HepG2 (cell line): Measurements from ENCODE around the gene PLK5. TPM values are rescaled to one million over a fixed set of nuclear protein-coding genes. Genes with fewer than 3 reads are reported as not detected.

Experiments
- EHMT2 ChIP-seq: fragments of 200-600 bp; sonication (generic); IDR thresholded peaks from 2 replicates; pipeline ENCODE4 v1.7.0; 2017; ENCODE audit warnings: antibody characterized with exemption, low read depth, low read length, borderline replicate concordance
- FOXO1 ChIP-seq: sonication (generic); formaldehyde crosslinking; IDR thresholded peaks from 2 replicates; pipeline ENCODE4 v1.4.0; 2020; ENCODE audit warnings: missing genetic modification reagents
- HNF4G ChIP-seq, 2 experiments: sonication (generic) in 1 of 2; formaldehyde crosslinking in 1 of 2; IDR thresholded peaks; 2 replicates each; pipeline versions ENCODE4 v1.4.0 to v1.6.1; 2011 to 2020; ENCODE audit warnings: borderline replicate concordance in 2 of 2, low read depth in 2 of 2, mild to moderate bottlenecking in 2 of 2, low read length in 1 of 2, missing genetic modification reagents in 1 of 2, moderate library complexity in 1 of 2
- KDM4B ChIP-seq: sonication (generic); formaldehyde crosslinking; IDR thresholded peaks from 2 replicates; pipeline ENCODE4 v1.4.0; 2020; ENCODE audit warnings: missing genetic modification reagents
- KDM5A ChIP-seq: fragments of 200-600 bp; sonication (generic); IDR thresholded peaks from 2 replicates; pipeline ENCODE4 v1.7.0; 2018; ENCODE audit warnings: antibody characterized with exemption, mild to moderate bottlenecking, low read length, borderline replicate concordance
- NCOA2 ChIP-seq: sonication (generic); formaldehyde crosslinking; IDR thresholded peaks from 2 replicates; pipeline ENCODE4 v1.8.0; 2022; ENCODE audit warnings: inconsistent platforms
- NFIB ChIP-seq: sonication (generic); formaldehyde crosslinking; IDR thresholded peaks from 2 replicates; pipeline ENCODE4 v1.9.0; 2021; ENCODE audit warnings: missing genetic modification reagents, mild to moderate bottlenecking, borderline replicate concordance
- PPARG ChIP-seq: conservative IDR thresholded peaks from 2 replicates; pipeline ENCODE4 v1.6.1; 2016; ENCODE audit warnings: missing biosample characterization, missing genetic modification reagents
- RXRA ChIP-seq: sonication (generic); formaldehyde crosslinking; IDR thresholded peaks from 2 replicates; pipeline ENCODE4 v1.5.1; 2020; ENCODE audit warnings: missing genetic modification reagents
- SP4 ChIP-seq: sonication (generic); formaldehyde crosslinking; IDR thresholded peaks from 2 replicates; pipeline ENCODE4 v1.8.1; 2023; ENCODE audit warnings: mild to moderate bottlenecking, missing genetic modification reagents
- SRSF1 ChIP-seq: fragments of 200-400 bp; formaldehyde crosslinking; optimal IDR thresholded peaks from 2 replicates; pipeline ENCODE3; 2017; ENCODE audit warnings: mild to moderate bottlenecking, low read depth, low read length, moderate library complexity
- THYN1 ChIP-seq: sonication (generic); formaldehyde crosslinking; IDR thresholded peaks from 2 replicates; pipeline ENCODE4 v1.8.1; 2023; ENCODE audit warnings: low read depth, mild to moderate bottlenecking, moderate library complexity, missing genetic modification reagents, borderline replicate concordance
- ZBTB43 ChIP-seq: sonication (generic); formaldehyde crosslinking; conservative IDR thresholded peaks from 2 replicates; pipeline ENCODE4 v1.4.0; 2020; ENCODE audit warnings: missing genetic modification reagents
- ZFP90 ChIP-seq: sonication (generic); formaldehyde crosslinking; IDR thresholded peaks from 2 replicates; pipeline ENCODE4 v1.8.0; 2022; ENCODE audit warnings: missing genetic modification reagents, mild to moderate bottlenecking, inconsistent platforms, borderline replicate concordance
- ZNF124 ChIP-seq: sonication (generic); formaldehyde crosslinking; IDR thresholded peaks from 2 replicates; pipeline ENCODE4 v1.4.0; 2020; ENCODE audit warnings: missing genetic modification reagents
- ZNF24 ChIP-seq: fragments of 450-650 bp; IDR thresholded peaks from 2 replicates; pipeline ENCODE4 v1.6.1; 2017; ENCODE audit warnings: antibody characterized with exemption, mild to moderate bottlenecking
- ZNF496 ChIP-seq: sonication (generic); formaldehyde crosslinking; IDR thresholded peaks from 2 replicates; pipeline ENCODE4 v1.8.1; 2023; ENCODE audit warnings: mild to moderate bottlenecking, moderate library complexity, missing genetic modification reagents; ENCODE audit not compliant: insufficient replicate concordance
- ZNF629 ChIP-seq: sonication (generic); formaldehyde crosslinking; conservative IDR thresholded peaks from 2 replicates; pipeline ENCODE4 v1.5.0; 2020; ENCODE audit warnings: missing genetic modification reagents
- ZNF710 ChIP-seq: sonication (generic); formaldehyde crosslinking; IDR thresholded peaks from 2 replicates; pipeline ENCODE4 v1.5.0; 2020; ENCODE audit warnings: mild to moderate bottlenecking, missing genetic modification reagents, borderline replicate concordance
- ZNF746 ChIP-seq: sonication (generic); formaldehyde crosslinking; IDR thresholded peaks from 2 replicates; pipeline ENCODE4 v1.8.0; 2022; ENCODE audit warnings: mild to moderate bottlenecking, missing genetic modification reagents
- polyA plus RNA-seq, 8 experiments: library from polyadenylated mRNA; depleted of rRNA in 3 of 8; stranded (reverse) in 7 of 8; unstranded in 1 of 8; fragments of >200 nt; fragmentation: Illumina TruSeq in 4 of 8; extraction: Trizol in 4 of 8; gene quantifications; 2 replicates each; pipeline versions ENCODE4 v1.2.1 to v1.2.3, GENCODE V29; 2011 to 2016; ENCODE audit warnings: low read depth in 4 of 8, missing spikeins in 1 of 8, mixed read lengths in 1 of 8; ENCODE audit not compliant: insufficient read depth in 1 of 8
- total RNA-seq, 5 experiments: library from RNA; depleted of rRNA; stranded (reverse); fragments of >200 nt; fragmentation: Illumina TruSeq; extraction: Trizol; gene quantifications; 2 replicates each; pipeline ENCODE4 v1.2.3, GENCODE V29; 2016; ENCODE audit warnings: low read depth in 1 of 5
- TF ChIP-seq, protein P1 (sequence below): sonication (generic); formaldehyde crosslinking; conservative IDR thresholded peaks from 2 replicates; pipeline ENCODE4 v1.8.0; 2022; ENCODE audit warnings: missing genetic modification reagents
- TF ChIP-seq, protein P2 (sequence below): IDR thresholded peaks from 2 replicates; pipeline ENCODE4 v1.6.1; 2016; ENCODE audit warnings: control low read depth
- TF ChIP-seq, protein P3 (sequence below): sonication (generic); formaldehyde crosslinking; IDR thresholded peaks from 2 replicates; pipeline ENCODE4 v1.5.0; 2020; ENCODE audit warnings: mild to moderate bottlenecking, low read depth, missing genetic modification reagents, borderline replicate concordance

PLK5 gene
- total and polyA plus RNA-seq, 2 of the 13 experiments (the other 11 are each of a cell fraction or from before 2014, with no cell fraction given): not detected

GRCh38 chr19:1568320-1569019 is 44.6 kb downstream of the PLK5 start, which contains the start of gene MEX3D (continued):
- TF ChIP-seq ZNF496 (CRISPR knock-in tag) (no peak), NFIB (CRISPR knock-in tag) (no peak), PPARG (CRISPR knock-in tag) (0 out of 2 replicates have a peak, but pooled peaks have one; percentile 30), HNF4G (IDR thresholded peaks at IDR 0.05; ENCODE audit: borderline replicate concordance, low read depth, low read length) (no peak), HNF4G (CRISPR knock-in tag; IDR thresholded peaks at IDR 0.05; ENCODE audit: borderline replicate concordance, low read depth) (no peak), KDM5A (no peak), ZFP90 (CRISPR knock-in tag) (no peak; the same call in 1 of the 2 replicates), SRSF1 (no peak), THYN1 (CRISPR knock-in tag) (no peak), KDM4B (CRISPR knock-in tag) (no peak), FOXO1 (CRISPR knock-in tag) (no peak), RXRA (0 out of 2 replicates have a peak, but pooled peaks have one; percentile 28), ZNF746 (CRISPR knock-in tag) (no peak), EHMT2 (no peak), ZNF24 (no peak), ZNF710 (CRISPR knock-in tag) (no peak), ZNF629 (CRISPR knock-in tag) (no peak), ZNF124 (CRISPR knock-in tag) (no peak), ZBTB43 (CRISPR knock-in tag) (peak; percentile 83), SP4 (CRISPR knock-in tag) (peak; percentile 80), NCOA2 (CRISPR knock-in tag) (no peak)
- TF ChIP-seq, protein P1, sequence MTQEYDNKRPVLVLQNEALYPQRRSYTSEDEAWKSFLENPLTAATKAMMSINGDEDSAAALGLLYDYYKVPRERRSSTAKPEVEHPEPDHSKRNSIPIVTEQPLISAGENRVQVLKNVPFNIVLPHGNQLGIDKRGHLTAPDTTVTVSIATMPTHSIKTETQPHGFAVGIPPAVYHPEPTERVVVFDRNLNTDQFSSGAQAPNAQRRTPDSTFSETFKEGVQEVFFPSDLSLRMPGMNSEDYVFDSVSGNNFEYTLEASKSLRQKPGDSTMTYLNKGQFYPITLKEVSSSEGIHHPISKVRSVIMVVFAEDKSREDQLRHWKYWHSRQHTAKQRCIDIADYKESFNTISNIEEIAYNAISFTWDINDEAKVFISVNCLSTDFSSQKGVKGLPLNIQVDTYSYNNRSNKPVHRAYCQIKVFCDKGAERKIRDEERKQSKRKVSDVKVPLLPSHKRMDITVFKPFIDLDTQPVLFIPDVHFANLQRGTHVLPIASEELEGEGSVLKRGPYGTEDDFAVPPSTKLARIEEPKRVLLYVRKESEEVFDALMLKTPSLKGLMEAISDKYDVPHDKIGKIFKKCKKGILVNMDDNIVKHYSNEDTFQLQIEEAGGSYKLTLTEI: no peak
- TF ChIP-seq, protein P2, sequence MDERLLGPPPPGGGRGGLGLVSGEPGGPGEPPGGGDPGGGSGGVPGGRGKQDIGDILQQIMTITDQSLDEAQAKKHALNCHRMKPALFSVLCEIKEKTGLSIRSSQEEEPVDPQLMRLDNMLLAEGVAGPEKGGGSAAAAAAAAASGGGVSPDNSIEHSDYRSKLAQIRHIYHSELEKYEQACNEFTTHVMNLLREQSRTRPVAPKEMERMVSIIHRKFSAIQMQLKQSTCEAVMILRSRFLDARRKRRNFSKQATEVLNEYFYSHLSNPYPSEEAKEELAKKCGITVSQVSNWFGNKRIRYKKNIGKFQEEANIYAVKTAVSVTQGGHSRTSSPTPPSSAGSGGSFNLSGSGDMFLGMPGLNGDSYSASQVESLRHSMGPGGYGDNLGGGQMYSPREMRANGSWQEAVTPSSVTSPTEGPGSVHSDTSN (CRISPR knock-in tag): no peak
- TF ChIP-seq, protein P3, sequence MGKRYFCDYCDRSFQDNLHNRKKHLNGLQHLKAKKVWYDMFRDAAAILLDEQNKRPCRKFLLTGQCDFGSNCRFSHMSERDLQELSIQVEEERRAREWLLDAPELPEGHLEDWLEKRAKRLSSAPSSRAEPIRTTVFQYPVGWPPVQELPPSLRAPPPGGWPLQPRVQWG (CRISPR knock-in tag): no peak
